HG03045 (cell line): ENCODE data around the gene RPS16.

ENCODE experiments used
- ATAC-seq: cut with Tn5 transposase; IDR thresholded peaks from one replicate; pipeline ENCODE4 v1.9.1; 2021; ENCODE audit warnings: mild to moderate bottlenecking, moderate library complexity; ENCODE audit not compliant: unreplicated experiment

The RPS16 gene

DNA sequence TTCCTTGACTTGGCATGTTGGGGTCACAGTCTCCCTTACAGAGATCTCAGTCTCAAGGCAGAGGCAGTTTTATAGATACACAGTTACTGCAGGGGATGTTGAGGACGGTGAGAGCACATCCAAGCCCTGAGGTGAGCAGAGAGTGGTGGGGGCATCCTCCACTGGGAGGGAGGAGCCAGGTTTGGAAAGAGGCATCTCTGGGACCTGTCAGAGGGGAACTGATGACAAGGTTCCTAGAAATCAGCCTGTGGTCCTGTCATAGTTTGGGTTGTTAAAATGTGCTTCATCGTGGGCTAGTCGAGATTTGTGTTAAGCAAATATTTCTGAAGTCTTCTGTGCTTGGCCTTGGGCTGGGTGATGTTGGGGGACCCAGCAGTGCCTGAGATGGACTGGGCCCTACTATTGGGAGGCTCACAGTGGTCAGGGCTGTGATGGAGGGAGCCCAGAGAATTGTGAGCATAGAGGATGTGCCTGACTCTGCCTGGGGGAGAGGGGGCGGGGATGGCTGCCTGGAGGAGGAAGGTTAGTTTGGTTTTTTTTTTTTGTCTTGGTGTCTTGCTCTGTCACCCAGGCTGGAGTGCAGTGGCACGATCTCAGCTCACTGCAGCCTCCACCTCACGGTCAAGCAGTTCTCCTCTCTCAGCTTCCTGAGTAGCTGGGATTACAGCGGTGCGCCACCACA is 13.5 kb upstream of the RPS16 start:
- no peak for ATAC-seq

DNA sequence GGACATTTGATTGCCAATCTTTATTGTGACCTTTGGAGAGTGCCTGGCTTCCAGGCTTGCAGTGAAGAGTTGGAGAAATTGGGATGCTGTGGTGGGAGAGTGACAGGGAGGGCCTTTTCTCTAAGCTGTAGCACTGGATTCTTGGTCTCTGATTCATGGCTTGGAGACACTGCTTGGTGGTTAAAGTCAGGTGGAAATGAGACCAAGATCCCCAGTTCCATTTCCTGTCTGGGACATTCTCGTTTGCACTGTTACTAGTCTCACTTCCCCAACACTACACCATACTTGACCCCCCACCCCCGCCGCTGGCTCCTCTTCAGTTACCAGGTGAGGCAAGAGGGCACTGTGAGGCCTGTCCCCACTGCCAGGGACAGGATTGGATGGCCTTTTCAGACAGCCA is 12.5 kb upstream of the RPS16 start:
- no peak for ATAC-seq

DNA sequence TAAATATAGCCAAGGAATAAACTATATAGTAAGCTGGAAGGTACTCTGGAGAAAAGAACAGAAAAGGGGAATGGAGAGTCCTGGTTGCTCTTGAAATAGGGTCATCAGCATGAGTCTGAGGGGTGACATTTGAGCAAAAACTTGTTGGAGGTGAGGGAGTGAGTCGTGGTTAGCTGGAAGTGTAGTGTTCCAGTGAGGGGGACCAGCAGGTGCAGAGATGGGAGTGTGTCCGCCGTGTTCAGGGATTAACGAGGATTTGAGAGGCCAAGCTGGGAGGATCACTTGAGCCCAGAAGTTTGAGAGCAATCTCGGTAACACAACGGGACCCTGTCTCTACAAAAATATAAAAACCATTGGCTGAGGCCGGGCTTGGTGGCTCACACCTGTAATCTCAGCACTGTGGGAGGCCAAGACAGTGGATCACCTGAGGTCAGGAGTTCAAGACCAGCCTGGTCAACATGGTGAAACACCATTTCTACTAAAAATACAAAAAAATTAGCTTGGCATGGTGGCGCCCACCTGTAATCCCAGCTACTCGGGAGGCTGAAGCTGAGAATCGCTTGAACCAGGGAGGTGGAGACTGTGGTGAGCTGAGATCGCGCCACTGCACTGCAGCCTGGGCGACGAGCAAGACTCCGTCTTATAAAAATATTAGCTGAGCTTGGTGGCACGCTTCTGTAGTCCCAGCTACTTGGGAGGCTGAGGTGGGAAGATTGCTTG is 10.8 kb upstream of the RPS16 start:
- ATAC-seq = no peak

DNA sequence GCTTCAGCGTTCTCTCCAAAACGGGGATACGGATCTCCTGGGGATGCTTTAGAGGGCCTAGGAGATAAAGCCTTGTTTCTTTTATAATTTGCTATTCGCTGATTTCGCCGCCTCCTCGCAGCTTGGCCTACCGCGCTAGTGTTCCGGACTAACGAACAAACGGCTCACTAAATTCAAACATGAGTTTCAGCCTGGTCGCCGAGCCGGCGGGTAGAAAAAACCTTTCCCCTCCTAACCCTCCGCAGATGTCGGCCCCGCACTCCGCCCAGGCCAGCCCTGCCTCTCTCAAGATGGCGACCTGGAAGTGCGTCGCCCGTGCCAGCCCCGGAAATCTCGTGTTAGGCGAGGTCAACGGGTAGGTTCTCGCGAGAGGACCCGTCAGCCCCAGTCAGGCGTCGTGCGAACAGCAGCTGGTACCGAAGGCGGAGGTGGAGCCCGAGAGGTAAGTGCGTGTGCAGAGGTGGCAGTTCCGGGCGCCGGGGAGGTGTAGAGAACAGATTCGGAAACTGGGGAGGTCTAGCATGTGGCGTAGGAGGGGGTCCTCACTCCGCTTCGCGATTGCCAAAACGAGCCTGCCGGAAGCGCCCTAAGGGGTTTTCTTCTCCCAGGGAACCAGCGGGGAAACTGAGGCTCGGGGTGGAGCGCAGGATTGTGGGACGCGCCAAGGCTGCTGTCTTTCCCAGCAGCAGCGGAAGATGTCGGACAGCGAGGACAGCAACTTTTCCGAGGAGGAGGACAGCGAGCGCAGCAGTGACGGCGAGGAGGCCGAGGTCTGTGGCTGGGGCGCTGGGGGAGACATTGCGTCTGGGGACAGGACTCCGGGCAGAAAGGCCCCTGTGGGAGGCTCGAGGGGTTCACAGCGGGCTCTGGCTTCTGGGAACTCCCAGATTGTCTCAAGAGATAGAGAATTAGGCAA is 9.7 kb upstream of the RPS16 start, which contains the start of gene SUPT5H:
TSS of gene SUPT5H (plus strand) at position 387 of the 916 bp plus-strand sequence. CDS start at position 696, 309 bp downstream.
- ATAC-seq = peak; percentile 81

DNA sequence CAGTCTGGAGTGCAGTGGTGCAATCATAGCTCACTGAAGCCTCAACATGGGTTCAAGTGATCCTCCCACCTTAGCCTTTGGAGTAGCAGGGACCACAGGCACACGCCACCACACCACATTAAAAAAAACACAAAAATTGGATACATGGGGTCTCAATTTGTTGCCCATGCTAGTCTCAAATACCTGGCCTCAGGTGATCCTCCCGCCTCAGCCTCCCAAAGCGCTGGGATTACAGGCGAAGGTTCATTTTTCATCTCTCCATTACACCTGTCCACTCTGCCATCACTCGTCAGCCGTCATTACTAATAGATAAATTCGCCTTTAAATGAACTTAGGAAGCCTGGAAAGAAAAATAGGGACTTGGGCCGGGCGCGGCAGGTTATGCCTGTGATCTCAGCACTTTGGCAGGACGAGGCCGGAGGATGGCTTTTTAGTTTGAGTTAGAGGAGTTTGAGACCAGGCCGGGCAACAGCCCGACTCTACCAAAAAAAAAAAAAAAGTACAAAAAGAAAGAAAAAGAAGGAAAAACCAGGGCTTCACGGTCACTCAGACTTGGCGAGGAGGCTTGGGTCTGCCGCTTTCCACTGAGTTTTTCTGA is 8.9 kb upstream of the RPS16 start:
- no peak for ATAC-seq

DNA sequence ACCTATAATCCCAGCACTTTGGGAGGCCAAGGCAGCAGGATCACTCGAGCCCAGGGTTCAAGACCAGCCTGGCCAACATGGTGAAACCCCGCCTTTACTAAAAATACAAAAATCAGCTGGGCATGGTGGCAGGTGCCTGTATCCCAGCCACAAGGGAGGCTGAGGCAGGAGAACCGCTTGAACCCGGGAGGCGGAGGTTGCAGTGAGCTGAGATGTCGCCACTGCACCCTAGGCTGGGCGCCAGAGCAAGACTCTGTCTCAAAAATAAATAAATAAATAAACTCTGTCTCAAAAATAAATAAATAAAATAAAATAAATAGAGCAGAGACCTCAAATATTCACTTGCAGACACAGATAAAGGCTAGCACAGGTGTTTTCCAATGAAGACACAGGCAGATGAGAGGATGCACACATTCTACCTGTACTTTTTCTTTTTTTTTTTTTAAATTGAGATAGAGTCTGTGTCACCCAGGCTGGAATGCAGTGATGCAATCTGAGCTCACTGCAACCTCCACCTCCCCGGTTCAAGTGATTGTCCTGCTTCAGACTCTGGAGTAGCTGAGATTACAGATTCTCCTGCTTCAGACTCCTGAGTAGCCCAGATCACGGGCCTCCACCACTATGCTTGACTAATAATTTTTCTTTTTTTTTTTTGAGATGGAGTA is 2.7 kb upstream of the RPS16 start:
- no peak for ATAC-seq

DNA sequence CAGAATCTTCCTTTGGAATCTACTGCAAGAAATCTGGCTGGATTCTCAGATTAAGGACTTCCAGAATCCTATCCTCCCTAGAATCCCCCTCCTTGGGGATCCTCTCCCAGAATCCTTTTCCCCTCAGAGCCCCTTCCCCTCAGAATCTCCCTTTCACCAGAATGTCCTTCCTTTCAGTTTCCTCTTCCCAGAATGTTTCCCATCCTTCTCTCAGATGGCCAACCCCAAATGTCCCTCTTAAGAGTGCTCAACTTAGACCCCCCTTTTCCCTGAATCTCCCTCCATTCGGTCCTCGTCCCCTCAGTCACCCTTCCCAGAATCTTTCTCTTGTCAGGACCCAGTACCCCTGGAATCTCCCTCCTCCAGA is 584 bp upstream of the RPS16 start:
- ATAC-seq = no peak

DNA sequence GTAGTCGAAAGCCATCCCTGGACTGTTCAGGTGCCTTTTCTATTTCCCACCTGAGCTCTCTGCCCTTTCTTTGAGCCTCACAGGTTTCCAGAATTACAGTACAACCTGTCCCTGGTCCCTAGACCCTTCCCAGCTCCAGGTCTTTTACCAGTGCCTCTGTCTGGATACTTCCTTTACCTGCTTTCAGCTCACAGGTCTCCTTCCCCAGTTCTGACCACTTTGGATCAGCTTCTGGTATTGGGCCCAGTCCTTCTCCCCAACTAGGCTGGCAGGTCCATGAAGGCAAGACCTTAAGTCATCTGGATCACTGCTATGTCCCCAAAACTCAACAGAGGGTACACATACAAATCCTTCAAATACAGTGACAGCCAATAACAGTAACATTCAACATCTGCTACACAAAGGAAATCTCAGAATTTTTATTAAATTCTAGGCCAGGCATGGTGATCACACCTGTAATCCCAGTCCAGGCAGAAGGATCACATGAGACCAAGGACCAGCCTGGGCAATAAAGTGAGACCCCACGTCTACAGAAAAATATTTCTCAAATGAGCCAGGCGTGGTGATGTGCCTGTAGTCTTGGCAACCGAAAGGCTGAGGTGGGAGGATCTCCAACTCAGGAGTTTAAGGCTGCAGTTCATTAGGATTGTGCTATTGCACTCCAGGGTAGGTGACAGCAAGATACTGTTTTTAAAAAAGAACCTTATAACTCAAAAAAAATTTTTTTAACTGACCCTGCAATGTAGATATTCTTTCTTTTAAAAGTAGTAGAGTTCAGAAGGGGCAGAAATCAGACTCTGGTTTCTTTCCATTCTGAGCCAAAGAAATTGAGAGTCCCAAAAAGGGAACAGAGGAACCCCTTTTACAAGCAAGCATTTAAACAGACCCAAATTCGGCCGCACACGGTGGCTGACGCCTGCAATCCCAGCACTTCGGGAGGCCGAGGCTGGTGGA is 1.3 kb downstream of the RPS16 start:
- no peak for ATAC-seq

DNA sequence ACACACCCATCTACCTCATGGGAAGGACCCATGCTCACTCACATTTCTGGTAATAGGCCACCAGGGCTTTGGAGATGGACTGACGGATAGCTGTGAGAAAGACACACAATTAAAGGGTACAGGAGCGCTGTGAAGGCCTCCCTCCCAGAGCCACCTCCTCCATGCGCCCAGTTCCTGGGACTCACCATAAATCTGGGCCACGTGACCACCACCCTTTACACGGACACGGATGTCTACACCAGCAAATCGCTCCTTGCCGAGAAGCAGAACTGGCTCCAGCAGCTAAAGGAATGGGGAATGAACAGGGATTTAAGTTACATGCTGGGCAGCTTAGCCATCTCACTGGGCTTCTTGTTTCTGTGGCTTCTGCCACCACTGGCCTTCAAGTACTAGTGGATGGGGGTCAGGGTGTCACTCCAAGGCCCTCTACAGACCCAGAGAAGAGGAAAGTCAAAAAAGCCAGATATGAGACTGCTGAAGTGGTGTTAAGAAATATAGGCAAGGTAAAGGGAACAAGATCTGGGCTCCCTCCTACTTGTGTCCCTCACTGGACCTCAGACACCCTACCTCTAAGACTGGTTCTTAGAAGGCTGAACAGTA is 2.2 kb downstream of the RPS16 start:
- no peak for ATAC-seq

DNA sequence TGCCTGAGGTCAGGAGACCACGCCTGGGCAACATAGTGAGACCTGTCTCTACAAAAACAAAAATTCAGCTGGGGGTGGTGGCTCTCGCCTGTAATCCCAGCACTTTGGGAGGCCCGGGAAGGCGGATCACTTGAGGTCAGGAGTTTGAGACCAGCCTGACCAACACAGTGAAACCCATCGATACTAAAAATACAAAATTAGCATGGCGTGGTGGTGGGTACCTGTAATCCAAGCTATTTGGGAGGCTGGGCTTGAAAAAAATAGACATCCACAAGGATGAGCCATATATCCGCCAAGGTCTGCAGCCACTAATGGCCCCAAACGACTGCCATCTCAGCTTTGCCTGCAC is 3.1 kb downstream of the RPS16 start:
- no peak for ATAC-seq

DNA sequence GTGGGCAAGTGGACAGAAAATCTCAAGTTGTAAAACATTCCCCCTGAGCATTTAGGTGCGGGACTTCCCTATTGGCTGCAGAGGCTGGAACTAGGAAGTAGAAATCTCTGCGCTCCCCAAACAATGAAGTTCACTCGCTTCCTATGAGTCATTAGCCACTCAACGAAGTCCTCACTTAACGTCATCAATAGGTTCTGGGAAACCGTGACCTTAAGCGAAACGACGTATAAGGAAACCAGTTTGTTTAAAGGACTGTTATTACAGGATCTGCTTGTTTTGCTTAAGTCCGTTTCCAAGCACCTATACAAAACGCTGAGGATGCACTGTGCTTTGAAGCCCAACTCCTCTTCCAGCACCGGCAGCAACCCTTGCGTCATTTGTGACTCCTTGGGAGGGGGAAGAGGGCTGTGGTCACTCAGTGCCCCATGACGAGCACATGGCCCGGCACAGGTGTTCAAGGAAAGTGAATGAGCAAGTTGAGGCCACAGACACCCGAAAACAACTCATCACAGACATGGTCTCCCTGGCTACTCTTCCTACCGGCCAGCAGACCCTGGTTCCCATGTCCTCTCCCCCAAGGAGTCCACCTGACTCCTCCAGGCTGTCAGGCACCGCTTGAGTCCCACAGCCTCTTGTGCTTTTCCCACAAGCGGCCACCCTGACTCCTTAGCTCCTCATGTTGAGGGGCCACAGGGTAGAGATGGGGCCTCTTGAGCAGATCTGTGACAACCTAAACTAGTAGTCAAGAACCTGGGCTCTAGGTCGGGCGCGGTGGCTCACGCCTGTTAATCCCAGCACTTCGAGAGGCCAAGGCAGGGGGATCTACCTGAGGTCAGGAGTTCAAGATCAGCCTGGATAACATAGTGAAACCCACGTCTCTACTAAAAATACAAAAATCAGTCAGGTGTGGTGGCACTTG is 4.8 kb downstream of the RPS16 start:
- no peak for ATAC-seq

DNA sequence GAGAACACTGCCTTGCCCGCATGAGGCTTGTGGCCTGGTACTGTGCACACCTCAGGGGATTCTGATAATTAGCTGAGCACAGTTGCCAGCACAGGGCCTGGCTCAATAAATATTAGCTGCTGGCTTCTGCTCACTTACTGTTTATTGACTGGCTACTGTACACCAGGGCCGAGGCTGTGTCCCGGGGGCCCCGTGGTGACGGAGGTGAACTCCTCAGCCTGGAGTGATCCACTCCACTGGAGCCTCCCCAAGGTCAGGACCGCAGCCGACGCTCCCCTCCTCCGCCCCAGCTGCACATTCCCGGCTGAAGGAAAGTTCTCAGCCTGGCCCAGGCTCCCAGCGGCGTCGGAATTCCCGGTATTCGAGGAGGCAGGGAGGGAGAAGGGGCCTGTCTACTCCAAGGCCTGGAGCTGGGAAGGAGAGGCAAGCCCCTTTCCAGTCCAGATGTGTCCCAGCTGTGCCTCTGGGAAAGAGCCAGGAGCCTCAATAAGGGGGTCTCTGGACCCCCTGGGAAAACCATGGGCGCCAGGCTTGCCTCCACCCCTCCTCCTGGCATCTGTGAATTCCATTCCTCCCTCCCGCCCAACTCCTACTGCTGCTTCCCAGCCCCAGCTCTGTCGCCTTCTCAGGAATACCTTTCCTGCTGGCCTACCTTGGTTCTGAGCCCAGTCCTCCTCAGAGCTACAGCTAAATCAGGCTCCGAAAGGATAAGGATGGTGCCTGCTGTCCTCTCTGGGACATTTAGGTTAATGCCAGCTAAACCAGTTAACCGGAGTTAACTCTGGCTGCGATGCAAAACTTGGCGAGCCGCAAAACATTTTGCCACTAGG is 7.3 kb downstream of the RPS16 start:
- ATAC-seq = no peak

DNA sequence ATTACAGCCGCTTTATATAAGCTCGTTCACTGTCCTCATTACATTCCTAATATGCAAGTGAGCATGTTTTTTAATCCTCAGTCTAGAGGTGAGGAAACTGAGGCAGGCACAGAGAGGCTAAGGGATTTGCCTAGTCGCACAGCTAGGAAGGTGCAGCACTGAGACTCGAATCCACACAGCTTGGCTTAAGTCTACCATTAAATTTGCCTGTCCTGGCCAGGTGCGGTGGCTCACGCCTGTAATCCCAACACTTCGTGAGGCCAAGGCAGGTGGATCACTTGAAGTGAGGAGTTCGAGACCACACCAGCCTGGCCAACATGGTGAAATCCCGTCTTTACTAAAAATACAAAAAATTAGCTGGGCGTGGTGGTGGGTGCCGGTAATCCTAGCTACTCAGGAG is 8.0 kb downstream of the RPS16 start:
- no peak for ATAC-seq

DNA sequence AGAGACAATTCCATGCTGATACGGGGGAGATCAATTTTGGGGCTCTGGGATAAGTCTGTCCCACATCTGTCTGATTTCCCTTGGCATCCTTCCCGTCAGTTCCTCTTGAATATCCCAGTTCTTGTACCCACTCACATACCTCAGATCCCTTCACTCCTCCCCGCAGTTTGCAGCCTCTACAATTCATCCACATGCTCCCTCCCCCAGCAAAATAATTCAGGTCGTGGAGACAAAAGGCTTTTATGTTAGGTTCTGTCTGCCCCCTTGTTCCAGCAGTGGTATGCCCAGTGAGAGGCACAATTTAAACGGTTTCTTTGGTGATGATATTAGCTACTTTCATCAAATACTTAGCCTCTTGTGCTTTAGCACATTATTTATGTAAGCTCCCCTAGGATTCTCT is 9.6 kb downstream of the RPS16 start:
- no peak for ATAC-seq

DNA sequence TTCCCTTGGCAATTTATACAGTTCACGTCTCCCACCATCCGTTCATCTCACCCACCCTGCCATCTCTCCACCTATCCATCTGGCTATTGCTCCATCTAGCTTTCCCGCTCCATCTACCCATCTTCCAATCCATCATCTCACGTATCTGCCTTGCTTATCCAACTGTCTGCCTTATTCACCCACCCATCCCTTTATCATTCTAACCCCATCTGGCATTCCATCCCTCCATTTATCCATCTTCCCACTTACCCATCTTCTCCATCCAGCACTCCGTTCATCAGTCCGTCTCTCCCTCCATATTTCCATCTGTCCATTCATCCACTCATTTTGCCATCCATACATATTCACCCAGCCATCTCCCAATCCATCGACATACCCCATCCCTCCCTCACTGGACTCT is 10.0 kb downstream of the RPS16 start:
- ATAC-seq = no peak

DNA sequence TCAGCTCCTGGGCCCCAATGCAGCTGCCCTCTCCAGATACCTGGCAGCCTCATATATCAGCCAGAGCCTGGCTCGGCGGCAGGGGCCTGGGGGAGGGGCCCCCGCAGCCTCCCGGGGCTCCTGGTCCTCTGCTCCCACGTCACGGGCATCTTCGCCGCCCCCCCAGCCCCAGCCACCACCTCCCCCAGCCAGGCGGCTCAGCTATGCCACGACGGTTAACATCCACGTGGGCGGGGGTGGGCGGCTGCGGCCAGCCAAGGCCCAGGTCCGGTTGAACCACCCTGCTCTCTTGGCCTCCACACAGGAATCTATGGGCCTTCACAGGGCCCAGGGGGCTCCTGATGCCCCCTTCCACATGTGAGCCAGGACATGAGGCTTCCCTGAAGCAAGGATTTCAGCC is 10.8 kb downstream of the RPS16 start:
- ATAC-seq = no peak
